GM12891 (cell line): ENCODE data around the gene SLC25A29.

Experiments
- POLR2A ChIP-seq: IDR thresholded peaks from 2 replicates; pipeline ENCODE4 v1.6.1; 2011; ENCODE audit warnings: low read depth, low read length, control low read depth
- POLR2AphosphoS5 ChIP-seq: IDR thresholded peaks from 2 replicates; pipeline ENCODE4 v1.6.1; 2011; ENCODE audit warnings: low read depth, low read length, control low read depth
- TAF1 ChIP-seq: IDR thresholded peaks from 2 replicates; pipeline ENCODE4 v1.6.1; 2011; ENCODE audit warnings: low read depth, low read length, control low read depth

GRCh38 chr14:100285021-100285912 lies 21.0 kb downstream of the SLC25A29 start:
- no peak for TF ChIP-seq POLR2AphosphoS5
- TF ChIP-seq POLR2A: no peak
- TF ChIP-seq TAF1: no peak
